ENCODE data around the gene CARHSP1.
A peak's percentile ranks its signal among the peaks of the same experiment; 100 is the strongest.

CARHSP1 gene

GRCh38 chr16:8868416-8869211 lies at the start of gene CARHSP1:
Gene CARHSP1, minus strand, starts transcription at chr16:8869006. Its CDS starts 9,678 bp downstream, at chr16:8859328.
- H3K27ac ChIP-seq, result peak within 1 kb of the TSS; percentile 80
- no peak for TF ChIP-seq ZFX (IDR thresholded peaks at IDR 0.05; ENCODE audit: borderline replicate concordance)
- TF ChIP-seq, protein P1, sequence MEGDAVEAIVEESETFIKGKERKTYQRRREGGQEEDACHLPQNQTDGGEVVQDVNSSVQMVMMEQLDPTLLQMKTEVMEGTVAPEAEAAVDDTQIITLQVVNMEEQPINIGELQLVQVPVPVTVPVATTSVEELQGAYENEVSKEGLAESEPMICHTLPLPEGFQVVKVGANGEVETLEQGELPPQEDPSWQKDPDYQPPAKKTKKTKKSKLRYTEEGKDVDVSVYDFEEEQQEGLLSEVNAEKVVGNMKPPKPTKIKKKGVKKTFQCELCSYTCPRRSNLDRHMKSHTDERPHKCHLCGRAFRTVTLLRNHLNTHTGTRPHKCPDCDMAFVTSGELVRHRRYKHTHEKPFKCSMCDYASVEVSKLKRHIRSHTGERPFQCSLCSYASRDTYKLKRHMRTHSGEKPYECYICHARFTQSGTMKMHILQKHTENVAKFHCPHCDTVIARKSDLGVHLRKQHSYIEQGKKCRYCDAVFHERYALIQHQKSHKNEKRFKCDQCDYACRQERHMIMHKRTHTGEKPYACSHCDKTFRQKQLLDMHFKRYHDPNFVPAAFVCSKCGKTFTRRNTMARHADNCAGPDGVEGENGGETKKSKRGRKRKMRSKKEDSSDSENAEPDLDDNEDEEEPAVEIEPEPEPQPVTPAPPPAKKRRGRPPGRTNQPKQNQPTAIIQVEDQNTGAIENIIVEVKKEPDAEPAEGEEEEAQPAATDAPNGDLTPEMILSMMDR (IDR thresholded peaks at IDR 0.05), result no peak

- H3K27ac ChIP-seq, result peak overlapping the region; percentile 66; the same call in 1 of the 2 replicates
Measured at GRCh38 chr16:8917336-8917735, 48.5 kb upstream of the CARHSP1 start.

DNA sequence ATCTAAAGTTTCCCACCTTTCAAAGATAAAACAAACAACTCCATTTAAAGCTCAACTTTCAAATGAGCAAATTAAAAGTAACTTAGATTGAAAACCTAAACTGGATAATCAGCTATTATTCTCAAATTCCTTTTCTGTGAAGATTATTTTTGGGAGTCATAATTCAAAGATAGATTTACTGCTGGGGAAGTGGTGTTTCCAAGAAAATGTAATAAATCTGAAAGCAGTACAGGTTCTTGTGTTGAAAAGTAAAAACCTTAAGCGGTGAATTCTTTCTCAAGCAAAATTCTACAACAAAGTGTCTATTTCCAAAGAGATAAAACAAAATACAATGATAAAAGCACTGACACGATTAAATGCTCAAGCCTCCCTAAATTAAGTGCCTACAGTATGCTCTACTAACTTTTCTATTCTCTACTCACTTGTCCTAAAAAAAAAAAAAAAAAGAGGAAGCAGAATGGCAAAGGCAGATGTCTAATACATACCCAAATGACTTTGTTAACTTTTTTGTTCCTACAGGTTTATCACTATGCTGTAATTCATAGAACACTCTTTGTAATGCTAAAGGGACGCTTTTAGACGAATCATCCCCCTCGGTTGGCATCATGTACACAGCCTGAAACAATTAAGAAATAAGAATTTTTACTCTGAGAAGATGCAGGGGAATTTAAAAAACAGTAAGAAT lies 47.9 kb upstream of the CARHSP1 start:
- peak overlapping the region; percentile 66 for H3K27ac ChIP-seq
- TF ChIP-seq, protein P1 (IDR thresholded peaks at IDR 0.05), result no peak
- no peak for TF ChIP-seq ZFX (IDR thresholded peaks at IDR 0.05; ENCODE audit: borderline replicate concordance)

DNA sequence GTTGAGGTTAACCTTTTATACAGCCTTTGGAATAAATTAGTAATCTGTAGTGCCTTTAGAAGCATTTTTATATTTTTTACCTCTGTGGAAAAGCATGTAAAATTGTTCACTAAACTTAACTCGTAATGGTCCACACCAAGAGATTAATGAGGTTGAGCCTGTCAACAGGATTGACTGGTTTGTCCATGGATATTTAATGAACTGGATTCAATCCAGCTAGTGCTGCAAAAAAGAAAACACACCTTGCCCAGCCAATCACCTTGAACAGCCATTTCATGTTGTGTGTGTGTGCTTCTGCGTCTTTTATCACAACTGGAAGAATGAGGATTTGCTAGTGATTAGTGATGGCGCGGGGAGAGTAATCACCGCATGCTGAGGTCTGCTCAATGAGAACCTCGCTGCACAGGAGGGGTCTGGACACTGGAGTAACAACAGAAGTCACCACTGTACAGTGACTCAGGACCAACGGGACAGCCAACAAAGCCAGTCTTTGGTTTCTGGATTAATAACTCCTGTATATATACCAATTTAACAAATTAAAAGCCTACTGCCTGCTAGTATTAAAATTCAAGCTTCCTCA lies 47.0 kb upstream of the CARHSP1 start:
- peak overlapping the region; percentile 66 for H3K27ac ChIP-seq
- no peak for TF ChIP-seq ZFX (IDR thresholded peaks at IDR 0.05; ENCODE audit: borderline replicate concordance)
- TF ChIP-seq, protein P1 (IDR thresholded peaks at IDR 0.05), result no peak

DNA sequence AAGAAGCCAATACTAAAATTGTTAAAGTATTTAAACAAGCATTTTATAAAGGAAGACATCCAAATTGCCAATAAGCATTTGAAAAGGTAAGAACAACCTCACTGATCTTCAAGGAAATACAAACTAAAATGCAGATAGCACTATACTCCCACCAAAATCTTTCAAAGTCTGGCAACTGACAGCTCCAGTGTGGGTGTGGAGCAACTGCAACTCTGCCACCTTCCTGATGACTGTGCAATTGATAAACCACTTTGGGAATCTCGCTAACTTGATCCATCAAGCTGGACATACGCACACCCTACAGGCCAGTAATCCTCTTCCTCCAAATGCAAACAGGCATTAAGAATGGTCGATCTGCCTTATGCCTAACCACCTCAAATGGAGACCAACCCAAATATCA lies 45.3 kb upstream of the CARHSP1 start:
- TF ChIP-seq, protein P1 (IDR thresholded peaks at IDR 0.05), result no peak
- no peak for TF ChIP-seq ZFX (IDR thresholded peaks at IDR 0.05; ENCODE audit: borderline replicate concordance)
- H3K27ac ChIP-seq, result no peak overlapping the region

- no peak overlapping the region for H3K27ac ChIP-seq
- TF ChIP-seq, protein P1 (IDR thresholded peaks at IDR 0.05), result no peak
- TF ChIP-seq ZFX (IDR thresholded peaks at IDR 0.05; ENCODE audit: borderline replicate concordance), result no peak
Measured at GRCh38 chr16:8912793-8913192, 44.0 kb upstream of the CARHSP1 start.

DNA sequence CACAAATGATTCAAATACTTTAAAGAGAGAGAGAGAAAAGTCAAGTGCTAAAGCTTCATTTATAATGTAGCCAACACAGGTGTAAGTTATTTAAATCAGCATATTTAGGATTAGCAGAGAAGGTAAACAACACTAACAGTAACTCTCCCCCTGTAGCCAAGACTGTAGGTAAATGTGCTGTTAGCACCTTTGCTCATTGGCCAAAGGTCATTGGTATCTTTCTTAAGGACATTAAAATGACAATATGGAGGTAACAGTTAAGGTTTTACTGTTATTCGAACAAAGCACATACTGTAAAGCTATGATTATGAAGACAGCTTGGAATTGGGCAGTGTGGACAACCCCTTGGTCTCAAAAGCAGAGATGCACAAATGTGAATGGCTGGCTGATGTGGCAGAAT lies 42.0 kb upstream of the CARHSP1 start:
- TF ChIP-seq, protein P1 (IDR thresholded peaks at IDR 0.05), result no peak
- TF ChIP-seq ZFX (IDR thresholded peaks at IDR 0.05; ENCODE audit: borderline replicate concordance), result no peak

More for the DNA sequence above, 42.0 kb upstream of the CARHSP1 start:
- no peak overlapping the region for H3K27ac ChIP-seq
